GM18951 (cell line): Measurements from ENCODE around the gene TMEM51.

Experiments
- POLR2A ChIP-seq: IDR thresholded peaks from 4 replicates; pipeline ENCODE4 v1.6.1; 2011; ENCODE audit warnings: mild to moderate bottlenecking; ENCODE audit not compliant: insufficient read length, insufficient read depth; ENCODE audit errors: extremely low read depth
- in situ Hi-C: fragments of 300-500 bp; cut with MboI; formaldehyde crosslinking; loops from one replicate; pipeline ENCODE4 v1.12.0; 2022; ENCODE audit warnings: low sequenced_read_pairs, mixed read lengths, inconsistent platforms; ENCODE audit not compliant: unreplicated experiment

The TMEM51 gene

GRCh38 chr1:15210651-15211375 is 57.3 kb downstream of the TMEM51 start:
- TF ChIP-seq POLR2A = no peak
- in situ Hi-C loops = no loop called here

GRCh38 chr1:15211424-15211823 is 57.9 kb downstream of the TMEM51 start:
- no peak for TF ChIP-seq POLR2A
- in situ Hi-C loops = no loop called here

DNA sequence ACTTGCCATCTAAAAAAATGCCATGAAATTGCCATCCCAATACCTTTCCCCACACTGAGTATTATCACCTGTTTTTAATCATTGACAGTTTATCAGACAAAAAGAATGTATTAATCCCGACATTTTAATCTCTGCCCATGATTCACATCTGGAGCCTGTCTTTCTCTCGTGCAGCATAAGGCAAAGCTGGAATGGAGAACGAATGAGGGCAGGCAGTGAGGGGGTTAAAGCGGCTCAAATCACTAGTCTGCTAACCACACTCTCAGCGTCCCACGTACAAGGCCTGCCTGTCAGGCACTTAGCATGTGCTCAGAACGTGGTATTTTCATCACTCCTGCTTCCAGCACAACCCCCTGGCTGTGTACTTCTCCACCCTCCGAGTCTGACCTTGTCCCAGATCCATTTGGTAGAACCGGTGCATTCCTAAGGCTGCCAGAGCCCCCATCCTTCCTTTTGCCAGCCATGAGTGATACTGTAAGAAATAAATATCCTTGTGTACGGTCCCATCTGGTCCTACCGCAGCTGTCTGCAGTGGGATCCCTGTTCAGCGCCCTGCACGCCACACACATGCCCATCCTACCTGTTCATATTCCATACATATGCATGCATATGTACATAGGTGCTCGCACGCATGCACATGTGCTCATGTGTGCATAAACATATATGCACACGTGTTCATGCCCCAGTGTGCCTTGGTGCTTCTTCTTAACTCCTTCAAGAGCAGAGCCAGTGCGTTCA is 58.8 kb downstream of the TMEM51 start:
- in situ Hi-C loops = no loop called here
- TF ChIP-seq POLR2A = no peak

- TF ChIP-seq POLR2A = no peak
- in situ Hi-C loops = no loop called here
Measured at GRCh38 chr1:15212954-15213291, 59.4 kb downstream of the TMEM51 start.

- in situ Hi-C loops = no loop called here
- TF ChIP-seq POLR2A = no peak
Measured at GRCh38 chr1:15213341-15213821, 59.8 kb downstream of the TMEM51 start.

DNA sequence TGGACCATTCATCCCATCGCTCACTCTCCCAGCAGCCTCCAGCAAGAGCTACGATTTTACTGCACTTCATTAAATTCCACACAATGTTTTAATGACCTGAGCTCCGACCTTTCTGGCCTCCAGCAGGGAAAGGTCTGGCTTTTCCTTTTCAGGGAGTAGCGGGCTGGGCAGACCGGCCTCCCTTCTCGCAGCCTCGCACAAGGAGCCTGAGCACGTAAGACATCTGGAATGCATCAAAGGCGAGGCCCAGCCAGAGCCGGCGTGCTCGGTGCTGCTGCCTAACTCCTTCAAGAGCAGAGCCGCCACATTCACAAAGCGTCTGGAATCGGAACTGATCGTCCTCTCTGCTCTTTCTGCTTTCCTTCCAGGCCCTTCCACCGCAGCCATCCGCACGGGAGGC is 61.0 kb downstream of the TMEM51 start:
- in situ Hi-C loops = no loop called here
- TF ChIP-seq POLR2A = no peak

GRCh38 chr1:15215116-15215515 is 61.6 kb downstream of the TMEM51 start:
- TF ChIP-seq POLR2A = no peak
- in situ Hi-C loops = no loop called here

DNA sequence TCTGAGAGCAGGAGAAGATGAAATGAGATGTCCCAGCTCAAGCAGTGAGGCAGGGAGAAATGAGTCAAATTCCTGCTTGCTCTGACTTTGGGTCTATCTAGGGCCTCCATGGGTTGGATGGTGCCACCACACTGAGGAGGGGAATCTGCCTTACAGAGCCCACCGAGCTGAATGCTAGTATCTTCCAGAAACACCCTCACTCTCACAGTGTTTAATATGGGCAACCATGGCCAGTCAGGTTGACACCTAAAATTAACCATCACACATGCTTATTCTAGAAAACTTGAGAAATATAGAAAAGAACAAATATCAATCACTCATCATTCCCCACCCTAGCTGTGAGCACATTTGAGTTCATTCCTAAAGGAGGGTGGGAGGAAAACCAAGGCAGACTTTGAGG is 64.1 kb downstream of the TMEM51 start:
- in situ Hi-C loops = no loop called here

GRCh38 chr1:15218287-15219279 is 65.0 kb downstream of the TMEM51 start:
- TF ChIP-seq POLR2A = no peak
- in situ Hi-C loops = no loop called here

More for the DNA sequence above, 64.1 kb downstream of the TMEM51 start:
- TF ChIP-seq POLR2A = no peak

GRCh38 chr1:15219280-15220023 is 65.9 kb downstream of the TMEM51 start:
- in situ Hi-C loops = no loop called here
- TF ChIP-seq POLR2A = no peak

DNA sequence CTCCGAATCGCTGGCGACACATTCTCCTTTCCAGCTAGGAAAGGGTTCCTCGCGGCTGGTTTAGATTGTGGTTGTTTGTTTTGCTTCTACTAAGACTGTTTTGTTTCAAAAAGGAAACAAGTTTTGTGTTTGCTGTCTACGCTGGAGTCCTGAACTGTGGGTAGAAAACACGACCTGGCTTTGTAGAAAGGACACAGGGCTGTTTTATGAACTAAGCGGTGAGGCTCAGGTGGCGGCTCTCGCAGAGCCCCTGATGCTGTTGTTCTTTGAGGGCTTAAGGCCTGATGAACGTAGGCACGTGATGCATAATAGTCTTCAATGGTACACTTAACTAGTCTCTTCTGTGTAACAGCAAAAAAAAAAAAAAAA is 66.5 kb downstream of the TMEM51 start:
- no peak for TF ChIP-seq POLR2A
- in situ Hi-C loops = no loop called here

GRCh38 chr1:15220825-15221431 is 67.4 kb downstream of the TMEM51 start:
- in situ Hi-C loops = no loop called here
- no peak for TF ChIP-seq POLR2A
